Ovary (tissue), 9 donors: Measurements from ENCODE around the gene SMAD3. TPM values are rescaled to one million over a fixed set of nuclear protein-coding genes. Genes with fewer than 3 reads are reported as not detected.

Experiments used
- DNase-seq, 5 donors: peaks; one replicate each; pipeline ENCODE4 v3.0.0-alpha.2; 2019 to 2020
- H3K27ac ChIP-seq, 2 donors: fragments of 200-600 bp; one replicate each; pipeline versions ENCODE4 v1.5.1 to v1.8.0; 2019 to 2022
- H3K27me3 ChIP-seq: fragments of 200-600 bp; one replicate; pipeline ENCODE4 v1.8.0; 2022
- H3K36me3 ChIP-seq: fragments of 200-600 bp; sonication (generic); one replicate; pipeline ENCODE4 v1.5.1; 2019
- H3K4me1 ChIP-seq: one replicate; pipeline ENCODE4 v1.8.1; 2013; ENCODE audit warnings: mild to moderate bottlenecking, moderate library complexity; ENCODE audit not compliant: insufficient read depth
- H3K4me3 ChIP-seq: fragments of 200-600 bp; sonication (generic); one replicate; pipeline ENCODE4 v1.5.1; 2017
- H3K9me3 ChIP-seq, 2 donors: fragments of 200-600 bp in 1 of 2; sonication (generic) in 1 of 2; one replicate each; pipeline versions ENCODE4 v1.5.1 to v1.8.1; 2013 to 2019; ENCODE audit warnings: mild to moderate bottlenecking in 1 of 2, moderate library complexity in 1 of 2
- EP300 ChIP-seq: sonication (generic); formaldehyde crosslinking; IDR thresholded peaks from one replicate; pipeline ENCODE4 v1.6.1; 2017; ENCODE audit warnings: antibody characterized with exemption
- POLR2A ChIP-seq: fragments of 450-650 bp; IDR thresholded peaks from one replicate; pipeline ENCODE4 v1.6.1; 2017; ENCODE audit warnings: antibody characterized with exemption, mild to moderate bottlenecking, moderate library complexity
- WGBS, 3 donors: extraction: QIAGEN DNeasy Blood & Tissue Kit in 1 of 3; methylation state at CpG; one replicate each; pipeline versions ENCODE4 v1.1.5 to v1.1.7; 2013 to 2017; 5-methylcytosine and 5-hydroxymethylcytosine counted together
- intact Hi-C, 4 donors: fragments of 100-400 bp; cut with DNase I; formaldehyde crosslinking; loops; one replicate each; pipeline versions ENCODE4 v1.11.0 to v1.15.1; 2022 to 2023
- polyA plus RNA-seq, 2 donors: library from polyadenylated mRNA; stranded (reverse); fragments of 200-250 nt in 1 of 2; fragments of 350-450 nt in 1 of 2; fragmentation: Illumina TruSeq in 1 of 2; extraction: RNeasy Lipid Tissue Mini Kit (QIAGEN cat#74804) in 1 of 2; gene quantifications; one replicate each; pipeline ENCODE4 v1.2.3, GENCODE V29; 2013 to 2014
- total RNA-seq, 7 donors: library from RNA; depleted of rRNA in 2 of 7; stranded (reverse); fragments of >200 nt in 2 of 7; fragmentation: NEBNext Ultra II Directional in 3 of 7; extraction: Animal tissue kit (Norgen Biotek cat#: 25700) in 3 of 7; gene quantifications; one replicate each; pipeline versions ENCODE4 v1.1.0 to v1.2.4, GENCODE V29; 2016 to 2023
- TF ChIP-seq, protein P1 (sequence below), 3 donors: fragments of 450-650 bp in 2 of 3; fragments of 200-600 bp in 1 of 3; IDR thresholded peaks; one replicate each; pipeline versions ENCODE4 v1.5.1 to v1.8.0; 2016 to 2022; ENCODE audit warnings: antibody characterized with exemption in 3 of 3, mild to moderate bottlenecking in 1 of 3
- donor health status: DM: no; HTN: no; CAD: no; lungs with moderate emphysema.
- donor health status: DM: no; HTN: no; CAD: no.
- donor health status: Bipolar disorder and iron deficiency.
- donor health status: DM: yes; HTN: yes; CAD: no.
- donor health status: DM: no; HTN: no; CAD: no.
- donor health status: DM: yes; HTN: yes; CAD: no.

SMAD3 gene
- total and polyA plus RNA-seq, 9 donors = 18.7 to 78.6 (median 46.0) TPM

DNA sequence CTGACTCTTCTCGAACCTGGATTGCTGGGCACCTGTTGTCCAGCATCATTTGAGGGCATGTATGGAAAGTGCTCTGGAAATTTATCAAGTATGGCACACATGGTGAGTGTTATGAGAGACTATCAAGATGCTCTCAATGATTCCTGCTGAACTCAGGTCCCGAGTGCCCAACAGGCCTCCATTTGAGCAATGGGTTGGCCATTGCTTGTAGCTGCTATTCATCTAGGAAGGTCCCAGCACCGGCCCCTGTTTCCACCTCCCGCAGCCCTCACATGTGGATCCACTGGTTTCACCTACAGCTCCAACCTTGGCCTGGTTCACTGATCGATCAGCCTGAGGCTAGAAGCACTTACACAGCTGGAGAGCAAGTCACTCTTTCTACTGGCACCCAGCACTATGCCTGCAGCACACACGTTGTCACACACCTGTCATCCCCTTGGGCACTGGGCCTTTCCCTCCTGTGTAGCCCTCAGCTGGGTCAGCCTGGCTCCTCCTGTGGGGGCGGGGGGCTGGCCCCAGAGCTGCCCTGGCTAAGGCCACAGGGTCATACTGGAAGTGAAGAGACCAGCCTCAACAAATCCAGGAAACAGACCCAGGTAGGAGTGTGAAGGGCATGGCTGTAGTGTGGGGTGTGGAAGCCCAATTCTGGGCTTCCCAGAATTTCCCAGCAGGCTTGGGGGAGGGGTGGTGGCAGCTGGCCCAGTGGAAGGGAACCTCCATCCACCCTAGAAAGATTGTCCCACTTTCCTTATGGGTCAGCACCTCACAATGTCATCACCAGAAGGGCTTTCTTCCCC, 41.7 kb upstream of the SMAD3 start:
- no peaks in the 10 kb centered on the region for H3K36me3 ChIP-seq
- no peak for TF ChIP-seq EP300
- TF ChIP-seq POLR2A = no peak
- TF ChIP-seq, protein P1, sequence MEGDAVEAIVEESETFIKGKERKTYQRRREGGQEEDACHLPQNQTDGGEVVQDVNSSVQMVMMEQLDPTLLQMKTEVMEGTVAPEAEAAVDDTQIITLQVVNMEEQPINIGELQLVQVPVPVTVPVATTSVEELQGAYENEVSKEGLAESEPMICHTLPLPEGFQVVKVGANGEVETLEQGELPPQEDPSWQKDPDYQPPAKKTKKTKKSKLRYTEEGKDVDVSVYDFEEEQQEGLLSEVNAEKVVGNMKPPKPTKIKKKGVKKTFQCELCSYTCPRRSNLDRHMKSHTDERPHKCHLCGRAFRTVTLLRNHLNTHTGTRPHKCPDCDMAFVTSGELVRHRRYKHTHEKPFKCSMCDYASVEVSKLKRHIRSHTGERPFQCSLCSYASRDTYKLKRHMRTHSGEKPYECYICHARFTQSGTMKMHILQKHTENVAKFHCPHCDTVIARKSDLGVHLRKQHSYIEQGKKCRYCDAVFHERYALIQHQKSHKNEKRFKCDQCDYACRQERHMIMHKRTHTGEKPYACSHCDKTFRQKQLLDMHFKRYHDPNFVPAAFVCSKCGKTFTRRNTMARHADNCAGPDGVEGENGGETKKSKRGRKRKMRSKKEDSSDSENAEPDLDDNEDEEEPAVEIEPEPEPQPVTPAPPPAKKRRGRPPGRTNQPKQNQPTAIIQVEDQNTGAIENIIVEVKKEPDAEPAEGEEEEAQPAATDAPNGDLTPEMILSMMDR (IDR thresholded peaks at IDR 0.05) = no peak
- H3K27me3 ChIP-seq = no peaks in the 10 kb centered on the region
- peak in 3 of 5 donors; percentile 37 to 62 (median 54) for DNase-seq
- no peak overlapping the region for H3K4me3 ChIP-seq
- WGBS, 3 donors = 86 to 90% (median 89%) methylated on average over 7 of the region's 7 CpGs
- H3K9me3 ChIP-seq = no peaks in the 10 kb centered on the region
- peaks cover 19% of the 10 kb centered on the region for H3K4me1 ChIP-seq
- peak overlapping the region in 1 of 2 donors; percentile 10 for H3K27ac ChIP-seq
- intact Hi-C loops = loop anchor here in 1 of 4 donors (5.0 kb wide), 1 partner anchor 44 kb away; the partner anchor contains the start of gene SMAD3

DNA sequence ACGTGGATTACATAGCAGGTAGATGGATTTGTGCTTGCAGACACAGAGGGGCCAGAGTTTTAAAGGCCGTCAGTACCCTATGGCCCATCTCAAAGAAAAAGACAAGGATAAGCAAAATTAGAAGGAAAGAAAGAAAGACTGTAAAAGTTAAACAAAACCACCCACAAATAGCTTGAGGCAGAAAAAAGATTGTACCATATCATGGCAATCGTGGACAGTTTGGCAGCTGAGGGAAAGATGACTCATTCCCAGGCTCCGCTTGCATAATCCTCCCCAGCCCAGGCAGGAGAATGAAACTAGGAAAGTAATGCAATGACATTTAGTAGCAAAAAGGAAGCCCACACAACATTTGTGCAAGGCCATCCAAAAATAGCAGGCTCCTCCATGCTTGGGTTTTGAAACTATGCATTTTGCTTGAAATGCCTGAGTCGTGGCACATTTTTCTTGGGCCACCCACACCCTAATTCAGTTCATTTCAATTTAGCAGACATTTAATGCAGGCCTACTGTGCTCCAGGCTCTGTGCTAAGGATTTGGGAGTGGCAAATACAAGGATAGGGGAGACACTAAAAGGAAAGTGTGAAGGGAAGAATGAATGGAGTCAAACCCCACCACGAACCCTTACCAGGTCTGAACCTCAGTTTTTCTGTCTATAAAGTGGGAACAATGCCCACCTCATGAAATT, 40.9 kb upstream of the SMAD3 start:
- no peak overlapping the region for H3K4me3 ChIP-seq
- intact Hi-C loops = loop anchor here in 1 of 4 donors (5.0 kb wide), 1 partner anchor 43 kb away; the partner anchor contains the start of gene SMAD3
- H3K27me3 ChIP-seq = no peaks in the 10 kb centered on the region
- 13 to 16% (median 15%) methylated on average over 6 of the region's 6 CpGs for WGBS, 3 donors
- no peaks in the 10 kb centered on the region for H3K9me3 ChIP-seq
- H3K27ac ChIP-seq = peak overlapping the region in 1 of 2 donors; percentile 26
- DNase-seq = peak; percentile 72 to 87 (median 77)
- H3K36me3 ChIP-seq = no peaks in the 10 kb centered on the region
- TF ChIP-seq EP300 = no peak
- TF ChIP-seq, protein P1 (IDR thresholded peaks at IDR 0.05) = no peak
- TF ChIP-seq POLR2A = no peak
- H3K4me1 ChIP-seq = peaks cover 19% of the 10 kb centered on the region

DNA sequence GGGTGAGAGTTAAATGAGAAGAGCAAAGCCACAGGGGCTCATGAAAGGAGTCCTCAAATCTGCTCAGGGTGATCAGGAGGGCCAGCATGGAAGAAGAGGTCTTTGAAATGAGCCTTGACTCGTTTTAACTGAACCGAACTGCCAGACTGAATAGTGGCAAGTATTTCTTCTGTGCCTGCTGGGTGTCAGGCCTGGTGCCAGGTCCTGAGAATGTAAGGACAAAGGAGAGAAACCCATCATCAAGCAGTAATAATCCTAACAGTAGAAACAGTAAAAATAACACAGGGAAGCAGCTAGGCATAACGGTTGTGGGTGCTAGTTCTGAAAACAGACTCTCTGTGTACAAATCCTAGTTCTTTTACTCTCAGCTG, 40.4 kb upstream of the SMAD3 start:
- TF ChIP-seq EP300 (no peak), POLR2A (no peak)
- TF ChIP-seq, protein P1 (IDR thresholded peaks at IDR 0.05) = no peak
- Histone ChIP-seq H3K4me3 (no peak overlapping the region), H3K9me3 (no peaks in the 10 kb centered on the region), H3K27ac (peak overlapping the region in 1 of 2 donors; percentile 26), H3K4me1 (peaks cover 19% of the 10 kb centered on the region), H3K27me3 (no peaks in the 10 kb centered on the region), H3K36me3 (no peaks in the 10 kb centered on the region)
- intact Hi-C loops = loop anchor here in 1 of 4 donors (5.0 kb wide), 1 partner anchor 42 kb away; the partner anchor contains the start of gene SMAD3
- WGBS, 3 donors = 36 to 57% (median 39%) methylated on average over 3 of the region's 3 CpGs
- DNase-seq = no peak

DNA sequence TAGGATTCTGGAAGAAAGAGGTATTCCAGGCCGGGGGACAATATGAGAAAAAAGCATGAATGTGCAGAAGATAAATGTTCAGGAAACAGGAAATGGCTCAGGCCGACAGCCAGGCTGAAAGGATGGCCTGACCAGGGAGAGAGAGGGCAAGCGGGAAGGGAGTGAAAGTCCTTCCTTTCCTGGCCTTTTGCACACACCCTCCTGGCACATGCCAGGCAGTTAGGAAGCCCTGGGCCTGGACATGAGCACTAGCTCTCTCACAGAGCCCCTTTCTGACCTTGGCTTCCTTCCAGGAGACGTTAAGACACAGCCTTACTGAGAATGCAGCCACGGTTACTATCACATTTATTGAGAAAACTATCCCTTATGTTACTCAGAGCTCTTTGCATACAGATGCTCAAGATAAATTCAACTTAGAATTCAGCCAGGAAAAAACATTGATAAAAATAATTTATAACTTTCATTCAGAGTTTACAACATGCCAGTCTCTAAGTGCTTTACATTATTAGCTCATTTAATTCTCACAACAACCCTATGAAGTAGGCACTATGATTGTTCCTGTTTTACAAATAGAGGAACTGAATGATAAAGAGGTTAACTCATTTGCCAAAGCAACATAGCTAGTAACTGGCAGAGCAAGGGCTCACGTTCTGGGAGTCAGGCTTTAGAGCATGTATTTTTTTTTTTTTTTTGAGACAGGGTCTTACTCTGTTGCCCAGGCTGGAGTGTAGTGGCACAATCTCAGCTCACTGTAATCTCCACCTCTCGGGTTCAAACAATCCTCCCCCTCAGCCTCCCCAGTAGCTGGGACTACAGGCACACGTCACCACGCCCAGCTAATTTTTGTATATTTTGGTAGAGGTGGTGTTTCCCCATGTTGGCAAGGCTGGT, 39.4 kb upstream of the SMAD3 start:
- H3K27me3 ChIP-seq = no peaks in the 10 kb centered on the region

More for the DNA sequence above, 39.4 kb upstream of the SMAD3 start:
- TF ChIP-seq, protein P1 (IDR thresholded peaks at IDR 0.05) = no peak
- TF ChIP-seq EP300 (no peak), POLR2A (no peak)
- peak; percentile 37 to 60 (median 53) for DNase-seq
- H3K9me3 ChIP-seq = no peaks in the 10 kb centered on the region
- peak overlapping the region in 1 of 2 donors; percentile 26 for H3K27ac ChIP-seq
- intact Hi-C loops = no loop called here
- 24 to 29% (median 28%) methylated on average over 9 of the region's 9 CpGs for WGBS, 3 donors
- H3K36me3 ChIP-seq = no peaks in the 10 kb centered on the region
- H3K4me1 ChIP-seq = peaks cover 23% of the 10 kb centered on the region
- H3K4me3 ChIP-seq = no peak overlapping the region
